OCI-LY3 (cell line): ENCODE data around the gene ITGB8.

Experiments used
- EZH2phosphoT487 ChIP-seq: fragments of 200-600 bp; shearing (Covaris generic); IDR thresholded peaks from 2 replicates; pipeline ENCODE4 v1.6.1; 2018; ENCODE audit warnings: antibody characterized with exemption, mixed run types, low read depth
- TF ChIP-seq, protein P1 (sequence below): fragments of 200-600, 300-600 bp; sonication (generic); IDR thresholded peaks from 2 replicates; pipeline ENCODE4 v1.5.1; 2014; ENCODE audit warnings: antibody characterized with exemption, low read length, low read depth

DNA sequence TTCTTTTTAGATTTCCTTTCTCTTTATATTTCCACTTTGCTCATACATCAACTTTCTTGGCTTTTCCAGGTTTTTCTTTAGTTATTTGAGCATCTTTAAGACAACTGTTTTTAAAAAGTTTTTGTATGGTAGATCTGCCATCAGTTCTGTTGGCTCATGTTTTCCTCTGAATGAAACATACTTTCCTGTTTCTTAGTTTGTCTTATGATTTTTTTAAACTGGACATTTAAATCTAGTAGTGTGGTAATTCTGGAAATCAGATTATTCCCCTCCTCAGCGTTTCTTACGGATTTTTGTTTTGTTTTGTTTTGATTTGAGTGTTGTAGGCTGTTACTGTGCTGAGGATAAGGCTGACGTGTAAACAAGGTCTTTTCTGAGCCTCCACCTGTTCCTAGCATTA lies 33.8 kb upstream of the ITGB8 start:
- no peak for TF ChIP-seq EZH2phosphoT487
- TF ChIP-seq, protein P1, sequence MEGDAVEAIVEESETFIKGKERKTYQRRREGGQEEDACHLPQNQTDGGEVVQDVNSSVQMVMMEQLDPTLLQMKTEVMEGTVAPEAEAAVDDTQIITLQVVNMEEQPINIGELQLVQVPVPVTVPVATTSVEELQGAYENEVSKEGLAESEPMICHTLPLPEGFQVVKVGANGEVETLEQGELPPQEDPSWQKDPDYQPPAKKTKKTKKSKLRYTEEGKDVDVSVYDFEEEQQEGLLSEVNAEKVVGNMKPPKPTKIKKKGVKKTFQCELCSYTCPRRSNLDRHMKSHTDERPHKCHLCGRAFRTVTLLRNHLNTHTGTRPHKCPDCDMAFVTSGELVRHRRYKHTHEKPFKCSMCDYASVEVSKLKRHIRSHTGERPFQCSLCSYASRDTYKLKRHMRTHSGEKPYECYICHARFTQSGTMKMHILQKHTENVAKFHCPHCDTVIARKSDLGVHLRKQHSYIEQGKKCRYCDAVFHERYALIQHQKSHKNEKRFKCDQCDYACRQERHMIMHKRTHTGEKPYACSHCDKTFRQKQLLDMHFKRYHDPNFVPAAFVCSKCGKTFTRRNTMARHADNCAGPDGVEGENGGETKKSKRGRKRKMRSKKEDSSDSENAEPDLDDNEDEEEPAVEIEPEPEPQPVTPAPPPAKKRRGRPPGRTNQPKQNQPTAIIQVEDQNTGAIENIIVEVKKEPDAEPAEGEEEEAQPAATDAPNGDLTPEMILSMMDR: no peak
